Measurements from ENCODE around the gene CD300LG. TPM values are rescaled to one million over a fixed set of nuclear protein-coding genes. Genes with fewer than 3 reads are reported as not detected.
"Not testable (repeated sequence)": the region's sequence is repeated elsewhere in the genome, so short reads cannot be mapped to it uniquely, and the experiment has no call there.

The CD300LG gene, protein sequence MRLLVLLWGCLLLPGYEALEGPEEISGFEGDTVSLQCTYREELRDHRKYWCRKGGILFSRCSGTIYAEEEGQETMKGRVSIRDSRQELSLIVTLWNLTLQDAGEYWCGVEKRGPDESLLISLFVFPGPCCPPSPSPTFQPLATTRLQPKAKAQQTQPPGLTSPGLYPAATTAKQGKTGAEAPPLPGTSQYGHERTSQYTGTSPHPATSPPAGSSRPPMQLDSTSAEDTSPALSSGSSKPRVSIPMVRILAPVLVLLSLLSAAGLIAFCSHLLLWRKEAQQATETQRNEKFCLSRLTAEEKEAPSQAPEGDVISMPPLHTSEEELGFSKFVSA
- total RNA-seq = 5.7 TPM
- long read RNA-seq, partial matches to known transcripts = 2 of 5 reads
- long read RNA-seq, other reads (novel, unspliced or antisense) = 1 of 5 reads

DNA sequence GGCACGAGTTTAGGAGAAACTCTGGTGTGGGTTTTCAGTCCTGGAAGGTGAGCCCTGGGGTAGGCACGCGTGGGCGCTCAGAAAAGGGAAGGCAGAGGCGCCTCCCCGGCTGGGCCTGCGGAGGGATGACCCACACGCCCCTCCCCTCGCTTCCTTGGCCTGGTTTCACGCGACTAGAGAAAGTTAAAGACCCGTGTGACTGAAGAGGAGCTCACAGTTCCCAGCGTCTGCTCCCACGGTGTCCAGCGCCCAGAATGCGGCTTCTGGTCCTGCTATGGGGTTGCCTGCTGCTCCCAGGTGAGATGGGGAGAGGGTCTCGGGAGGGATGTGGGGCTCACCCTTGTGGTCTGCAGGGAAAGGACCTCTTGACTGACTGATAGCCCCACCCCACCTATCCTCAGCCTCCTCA is at the start of gene CD300LG:
Gene CD300LG, plus strand, starts transcription at position 214 of the 409 bp plus-strand sequence. Its CDS starts 41 bp downstream, at position 255.
- DNase-seq (peak; percentile 61), ATAC-seq (peak; percentile 34)
- Histone ChIP-seq H3K4me3 (no peak within 1 kb of the TSS), H3K27ac (peak within 1 kb of the TSS; percentile 39), H3K4me1 (peaks cover 17% of the 10 kb centered on the region), H3K36me3 (no peaks in the 10 kb centered on the region), H3K27me3 (ENCODE audit: low read depth) (peaks cover 5% of the 10 kb centered on the region), H3K9me3 (no peaks in the 10 kb centered on the region)
- TF ChIP-seq, protein P1, sequence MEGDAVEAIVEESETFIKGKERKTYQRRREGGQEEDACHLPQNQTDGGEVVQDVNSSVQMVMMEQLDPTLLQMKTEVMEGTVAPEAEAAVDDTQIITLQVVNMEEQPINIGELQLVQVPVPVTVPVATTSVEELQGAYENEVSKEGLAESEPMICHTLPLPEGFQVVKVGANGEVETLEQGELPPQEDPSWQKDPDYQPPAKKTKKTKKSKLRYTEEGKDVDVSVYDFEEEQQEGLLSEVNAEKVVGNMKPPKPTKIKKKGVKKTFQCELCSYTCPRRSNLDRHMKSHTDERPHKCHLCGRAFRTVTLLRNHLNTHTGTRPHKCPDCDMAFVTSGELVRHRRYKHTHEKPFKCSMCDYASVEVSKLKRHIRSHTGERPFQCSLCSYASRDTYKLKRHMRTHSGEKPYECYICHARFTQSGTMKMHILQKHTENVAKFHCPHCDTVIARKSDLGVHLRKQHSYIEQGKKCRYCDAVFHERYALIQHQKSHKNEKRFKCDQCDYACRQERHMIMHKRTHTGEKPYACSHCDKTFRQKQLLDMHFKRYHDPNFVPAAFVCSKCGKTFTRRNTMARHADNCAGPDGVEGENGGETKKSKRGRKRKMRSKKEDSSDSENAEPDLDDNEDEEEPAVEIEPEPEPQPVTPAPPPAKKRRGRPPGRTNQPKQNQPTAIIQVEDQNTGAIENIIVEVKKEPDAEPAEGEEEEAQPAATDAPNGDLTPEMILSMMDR (IDR thresholded peaks at IDR 0.05) = no peak
- intact Hi-C loops (cut with DNase I) = no loop called here

DNA sequence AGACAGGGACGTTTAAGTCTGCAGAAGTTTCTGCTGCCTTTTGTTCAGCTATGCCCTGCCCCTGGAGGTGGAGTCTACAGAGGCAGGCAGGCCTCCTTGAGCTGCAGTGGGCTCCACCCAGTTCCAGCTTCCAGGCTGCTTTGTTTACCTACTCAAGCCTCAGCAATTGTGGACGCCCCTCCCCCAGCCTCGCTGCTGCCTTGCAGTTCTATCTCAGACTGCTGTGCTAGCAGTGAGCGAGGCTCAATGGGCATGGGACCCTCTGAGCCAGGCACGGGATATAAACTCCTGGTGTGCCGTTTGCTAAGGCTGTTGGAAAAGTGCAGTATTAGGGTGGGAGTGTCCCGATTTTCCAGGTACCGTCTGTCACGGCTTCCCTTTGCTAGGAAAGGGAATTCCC is 49.0 kb upstream of the CD300LG start:
- H3K4me1 ChIP-seq; ATAC-seq; H3K27ac ChIP-seq; intact Hi-C loops (cut with DNase I); H3K9me3 ChIP-seq; H3K4me3 ChIP-seq; H3K36me3 ChIP-seq; H3K27me3 ChIP-seq (ENCODE audit: low read depth): not testable (repeated sequence)
- DNase-seq = peak; percentile 83

DNA sequence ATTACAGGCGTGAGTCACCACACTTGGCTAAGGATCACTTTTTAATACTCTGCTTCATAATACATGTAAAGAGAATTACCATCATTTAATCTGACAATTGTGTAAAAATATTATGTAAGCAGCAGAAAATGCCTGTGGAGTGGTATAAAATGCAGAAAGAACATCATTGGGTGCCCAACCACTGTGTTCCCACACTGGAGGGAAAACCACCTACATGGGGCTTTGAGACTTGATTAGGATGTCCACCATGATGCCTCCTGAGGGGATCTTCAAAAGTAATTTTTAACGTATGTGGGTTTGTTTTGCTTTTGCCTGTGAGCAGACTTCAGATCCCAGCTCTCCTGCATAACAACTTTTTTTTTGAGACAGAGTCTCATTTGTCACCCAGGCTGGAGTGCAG is 47.9 kb upstream of the CD300LG start:
- Histone ChIP-seq H3K27me3 (ENCODE audit: low read depth) (no peaks in the 10 kb centered on the region), H3K4me3 (no peak overlapping the region), H3K27ac (no peak overlapping the region), H3K4me1 (no peaks in the 10 kb centered on the region), H3K36me3 (no peaks in the 10 kb centered on the region), H3K9me3 (no peaks in the 10 kb centered on the region)
- intact Hi-C loops (cut with DNase I) = no loop called here
- DNase-seq (no peak), ATAC-seq (no peak)
- TF ChIP-seq, protein P1 (IDR thresholded peaks at IDR 0.05) = no peak

DNA sequence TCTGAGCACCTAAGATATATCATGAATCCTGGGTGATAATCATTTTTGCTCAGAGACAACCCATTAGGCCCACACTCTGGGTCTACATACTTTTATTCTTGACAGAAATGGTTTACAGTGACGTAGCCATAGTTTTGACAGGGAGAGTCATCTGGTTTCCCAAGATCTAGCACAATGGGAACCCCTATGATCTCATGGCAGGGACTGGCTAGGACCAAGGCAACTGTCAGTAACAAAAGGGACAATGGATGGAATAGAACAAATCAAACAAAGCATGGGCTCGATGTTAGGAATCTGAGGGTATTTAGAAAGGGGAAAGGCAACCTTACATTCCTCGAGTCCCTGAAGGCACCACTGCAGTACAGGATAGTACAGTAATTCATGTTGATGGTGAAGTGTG is 46.2 kb upstream of the CD300LG start:
- Histone ChIP-seq H3K9me3 (no peaks in the 10 kb centered on the region), H3K4me3 (no peak overlapping the region), H3K36me3 (peaks cover 5% of the 10 kb centered on the region), H3K27me3 (ENCODE audit: low read depth) (no peaks in the 10 kb centered on the region), H3K27ac (no peak overlapping the region), H3K4me1 (no peaks in the 10 kb centered on the region)
- no peak for DNase-seq
- intact Hi-C loops (cut with DNase I) = no loop called here
- no peak for ATAC-seq
- TF ChIP-seq, protein P1 (IDR thresholded peaks at IDR 0.05) = no peak

DNA sequence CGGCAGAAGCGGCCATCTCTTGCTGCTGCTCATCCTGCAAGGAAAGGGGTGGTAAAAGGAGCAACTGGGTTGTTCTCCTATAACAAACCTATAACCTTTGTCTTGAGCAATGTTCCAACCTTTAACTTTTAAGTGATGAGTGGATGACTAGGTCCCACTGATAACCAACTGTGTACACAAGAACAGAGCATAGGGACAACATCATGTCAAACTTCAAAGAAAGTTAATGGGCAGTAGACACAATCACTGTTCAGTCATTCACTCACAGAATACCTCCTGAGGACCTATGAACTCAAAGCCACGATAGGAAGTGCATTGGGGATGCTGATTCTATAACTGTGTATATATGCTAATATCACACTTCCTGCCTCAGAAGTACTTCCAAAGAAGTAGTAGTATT is 45.1 kb upstream of the CD300LG start:
- Histone ChIP-seq H3K9me3 (no peaks in the 10 kb centered on the region), H3K4me1 (no peaks in the 10 kb centered on the region), H3K4me3 (no peak overlapping the region), H3K27ac (no peak overlapping the region), H3K27me3 (ENCODE audit: low read depth) (no peaks in the 10 kb centered on the region), H3K36me3 (peaks cover 5% of the 10 kb centered on the region)
- TF ChIP-seq, protein P1 (IDR thresholded peaks at IDR 0.05) = no peak
- ATAC-seq (no peak), DNase-seq (no peak)
- intact Hi-C loops (cut with DNase I) = no loop called here

DNA sequence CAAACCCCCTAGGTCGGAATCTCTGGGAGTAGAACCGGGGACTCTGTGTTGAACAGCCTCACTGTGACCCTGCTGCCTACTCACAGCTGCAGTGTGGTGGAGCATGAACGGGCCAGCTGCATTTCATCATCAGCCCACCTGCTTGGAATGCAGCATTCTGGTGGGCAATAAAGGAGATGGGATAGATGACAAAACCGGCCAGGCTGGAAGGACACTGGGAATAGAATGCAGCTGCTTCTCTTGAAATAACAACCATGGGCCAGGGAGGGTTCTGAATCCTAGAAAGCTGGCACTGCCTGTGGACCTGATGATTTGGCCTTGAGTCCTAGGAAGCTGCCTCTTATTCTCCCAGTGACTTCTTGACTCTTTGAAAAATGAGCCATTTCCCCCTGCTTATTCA is 43.2 kb upstream of the CD300LG start:
- H3K27me3 ChIP-seq (ENCODE audit: low read depth) = no peaks in the 10 kb centered on the region
- intact Hi-C loops (cut with DNase I) = no loop called here
- H3K4me3 ChIP-seq = no peak overlapping the region
- peaks cover 13% of the 10 kb centered on the region for H3K36me3 ChIP-seq
- H3K4me1 ChIP-seq = no peaks in the 10 kb centered on the region
- H3K9me3 ChIP-seq = no peaks in the 10 kb centered on the region
- ATAC-seq = no peak
- H3K27ac ChIP-seq = no peak overlapping the region
- TF ChIP-seq, protein P1 (IDR thresholded peaks at IDR 0.05) = no peak
- DNase-seq = no peak
